ENCODE results near the gene RTCB. TPM values are rescaled to one million over a fixed set of nuclear protein-coding genes. Genes with fewer than 3 reads are reported as not detected.

Gene RTCB
- total RNA-seq, 1 experiment from 2014 or later, result 50.9 TPM

GRCh38 chr22:32342977-32343376, 69.1 kb downstream of the RTCB start:
- intact Hi-C loops (cut with micrococcal nuclease), result no loop called here
- no peak for ATAC-seq
- no peaks in the 10 kb centered on the region for H3K79me2 ChIP-seq (ENCODE audit: insufficient read depth, low read length)
- DNase-seq (ENCODE audit: low read depth, low spot score), result no peak
- H4K20me1 ChIP-seq (ENCODE audit: insufficient read depth), result no peaks in the 10 kb centered on the region
- H3K4me1 ChIP-seq (ENCODE audit: control insufficient read depth in 1 of 2, insufficient read depth in 2 of 2, low read length in 2 of 2), result no peaks in the 10 kb centered on the region; a peak in 1 of 4 replicates
- no peaks in the 10 kb centered on the region for H3K9me3 ChIP-seq (ENCODE audit: control insufficient read depth in 1 of 2, insufficient read depth in 1 of 2, low read depth in 1 of 2, low read length in 2 of 2)
- no peak overlapping the region for H3K9ac ChIP-seq (ENCODE audit: low read length)
- H3K4me2 ChIP-seq (ENCODE audit: low read length), result no peak overlapping the region
- no peak overlapping the region for H2AFZ ChIP-seq (ENCODE audit: low read depth, low read length, poor library complexity, severe bottlenecking)
- ChIA-PET POLR2A (no interaction called here), RAD21 (ENCODE audit: low non-redundant PET in 1 of 2, low total read pairs in 2 of 2, uncharacterized antibody in 2 of 2, unreplicated experiment in 2 of 2) (no interaction called here), CTCF (no interaction called here)
- no peak overlapping the region for H3K27ac ChIP-seq (ENCODE audit: low read depth, low read length)
- no peaks in the 10 kb centered on the region for H3K27me3 ChIP-seq (ENCODE audit: insufficient read depth, low read length)
- no peaks in the 10 kb centered on the region for H3K36me3 ChIP-seq (ENCODE audit: control insufficient read depth in 1 of 2, insufficient read depth in 2 of 2, low read length in 2 of 2)
- H3K9me2 ChIP-seq (ENCODE audit: insufficient read depth), result no peaks in the 10 kb centered on the region
- BruUV-seq (replicated peaks), result no TSS peak
- H3K4me3 ChIP-seq (replicated peaks in 1 of 2; ENCODE audit: low read depth in 1 of 2, low read length in 2 of 2), result no peak overlapping the region
- TF ChIP-seq SRF (IDR thresholded peaks at IDR 0.05; ENCODE audit: low read depth) (no peak), POLR2A (IDR thresholded peaks at IDR 0.05; ENCODE audit: borderline replicate concordance, extremely low read depth, insufficient read depth, insufficient read length) (no peak), JUND (IDR thresholded peaks at IDR 0.05) (no peak), SIN3A (IDR thresholded peaks at IDR 0.05; ENCODE audit: low read depth) (no peak), YY1 (IDR thresholded peaks at IDR 0.05; ENCODE audit: extremely low read depth, insufficient replicate concordance, low read depth, low read length) (no peak)

- Histone ChIP-seq H4K20me1 (ENCODE audit: insufficient read depth) (no peaks in the 10 kb centered on the region), H3K79me2 (ENCODE audit: insufficient read depth, low read length) (no peaks in the 10 kb centered on the region), H3K9ac (ENCODE audit: low read length) (no peak overlapping the region), H3K27ac (ENCODE audit: low read depth, low read length) (no peak overlapping the region), H3K27me3 (ENCODE audit: insufficient read depth, low read length) (no peaks in the 10 kb centered on the region), H3K36me3 (ENCODE audit: control insufficient read depth in 1 of 2, insufficient read depth in 2 of 2, low read length in 2 of 2) (no peaks in the 10 kb centered on the region), H3K9me3 (ENCODE audit: control insufficient read depth in 1 of 2, insufficient read depth in 1 of 2, low read depth in 1 of 2, low read length in 2 of 2) (no peaks in the 10 kb centered on the region), H3K9me2 (ENCODE audit: insufficient read depth) (no peaks in the 10 kb centered on the region), H3K4me1 (ENCODE audit: control insufficient read depth in 1 of 2, insufficient read depth in 2 of 2, low read length in 2 of 2) (no peaks in the 10 kb centered on the region; a peak in 1 of 4 replicates), H3K4me2 (ENCODE audit: low read length) (no peak overlapping the region), H3K4me3 (replicated peaks in 1 of 2; ENCODE audit: low read depth in 1 of 2, low read length in 2 of 2) (no peak overlapping the region), H2AFZ (ENCODE audit: low read depth, low read length, poor library complexity, severe bottlenecking) (no peak overlapping the region)
- ChIA-PET POLR2A (no interaction called here), CTCF (no interaction called here), RAD21 (ENCODE audit: low non-redundant PET in 1 of 2, low total read pairs in 2 of 2, uncharacterized antibody in 2 of 2, unreplicated experiment in 2 of 2) (no interaction called here)
- DNase-seq (ENCODE audit: low read depth, low spot score) (no peak), ATAC-seq (no peak)
- intact Hi-C loops (cut with micrococcal nuclease), result no loop called here
- TF ChIP-seq ATF3 (IDR thresholded peaks at IDR 0.05) (no peak), EZH2 (IDR thresholded peaks at IDR 0.05) (no peak), JUND (IDR thresholded peaks at IDR 0.05) (no peak), EGR1 (IDR thresholded peaks at IDR 0.05; ENCODE audit: low read depth) (no peak), EZH2phosphoT487 (IDR thresholded peaks at IDR 0.05; ENCODE audit: borderline replicate concordance) (no peak)
- TF ChIP-seq, protein P1, sequence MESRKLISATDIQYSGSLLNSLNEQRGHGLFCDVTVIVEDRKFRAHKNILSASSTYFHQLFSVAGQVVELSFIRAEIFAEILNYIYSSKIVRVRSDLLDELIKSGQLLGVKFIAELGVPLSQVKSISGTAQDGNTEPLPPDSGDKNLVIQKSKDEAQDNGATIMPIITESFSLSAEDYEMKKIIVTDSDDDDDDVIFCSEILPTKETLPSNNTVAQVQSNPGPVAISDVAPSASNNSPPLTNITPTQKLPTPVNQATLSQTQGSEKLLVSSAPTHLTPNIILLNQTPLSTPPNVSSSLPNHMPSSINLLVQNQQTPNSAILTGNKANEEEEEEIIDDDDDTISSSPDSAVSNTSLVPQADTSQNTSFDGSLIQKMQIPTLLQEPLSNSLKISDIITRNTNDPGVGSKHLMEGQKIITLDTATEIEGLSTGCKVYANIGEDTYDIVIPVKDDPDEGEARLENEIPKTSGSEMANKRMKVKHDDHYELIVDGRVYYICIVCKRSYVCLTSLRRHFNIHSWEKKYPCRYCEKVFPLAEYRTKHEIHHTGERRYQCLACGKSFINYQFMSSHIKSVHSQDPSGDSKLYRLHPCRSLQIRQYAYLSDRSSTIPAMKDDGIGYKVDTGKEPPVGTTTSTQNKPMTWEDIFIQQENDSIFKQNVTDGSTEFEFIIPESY (IDR thresholded peaks at IDR 0.05; ENCODE audit: extremely low read depth, insufficient replicate concordance, low read length), result no peak
- BruUV-seq (replicated peaks), result no TSS peak
Observed at GRCh38 chr22:32341122-32341740, 70.8 kb downstream of the RTCB start.
